Lower lobe of right lung (tissue), 2 donors: ENCODE data around the gene APCDD1. TPM values are rescaled to one million over a fixed set of nuclear protein-coding genes. Genes with fewer than 3 reads are reported as not detected.

Experiments
- ATAC-seq, 2 donors: fragments of 200-7000 bp; cut with Tn5 transposase; one replicate each; pipeline ENCODE4 v1.9.1; 2020 to 2022; ENCODE audit warnings: mild to moderate bottlenecking in 2 of 2, moderate library complexity in 2 of 2
- DNase-seq: peaks from one replicate; pipeline ENCODE4 v3.0.0-alpha.2; 2020
- H3K27ac ChIP-seq: fragments of 200-600 bp; one replicate; pipeline ENCODE4 v1.8.0; 2022
- H3K27me3 ChIP-seq: fragments of 200-600 bp; one replicate; pipeline ENCODE4 v1.8.0; 2022; ENCODE audit warnings: low read depth
- H3K36me3 ChIP-seq: fragments of 200-600 bp; one replicate; pipeline ENCODE4 v1.8.0; 2022; ENCODE audit warnings: mild to moderate bottlenecking
- H3K4me1 ChIP-seq: fragments of 200-600 bp; one replicate; pipeline ENCODE4 v1.8.0; 2022
- H3K4me3 ChIP-seq: fragments of 200-600 bp; one replicate; pipeline ENCODE4 v1.8.0; 2022; ENCODE audit warnings: mild to moderate bottlenecking
- H3K9me3 ChIP-seq: fragments of 200-600 bp; one replicate; pipeline ENCODE4 v1.8.0; 2022
- CTCF ChIP-seq: fragments of 200-600 bp; IDR thresholded peaks from one replicate; pipeline ENCODE4 v1.8.0; 2022; ENCODE audit warnings: antibody characterized with exemption, mild to moderate bottlenecking
- intact Hi-C: fragments of 100-400 bp; cut with DNase I; formaldehyde crosslinking; loops from one replicate; pipeline ENCODE4 v1.11.0; 2022
- total RNA-seq: library from RNA; stranded (reverse); fragmentation: NEBNext Ultra II Directional; extraction: Animal tissue kit (Norgen Biotek cat#: 25700); gene quantifications from one replicate; pipeline ENCODE4 v1.2.1, GENCODE V29; 2021
- donor health status: DM: no; HTN: yes; CAD: no; lungs with severe emphysema.

Gene APCDD1
- total RNA-seq, 1 donor from 2014 or later: 33.4 TPM

GRCh38 chr18:10471574-10471973 lies 17.1 kb downstream of the APCDD1 start:
- peaks cover 12% of the 10 kb centered on the region for H3K4me1 ChIP-seq
- no peak for DNase-seq
- TF ChIP-seq CTCF: no peak
- H3K27ac ChIP-seq: no peak overlapping the region
- ATAC-seq: no peak
- no peak overlapping the region for H3K4me3 ChIP-seq
- intact Hi-C loops: no loop called here
- no peaks in the 10 kb centered on the region for H3K27me3 ChIP-seq
- peaks cover 21% of the 10 kb centered on the region for H3K36me3 ChIP-seq
- H3K9me3 ChIP-seq: no peaks in the 10 kb centered on the region

GRCh38 chr18:10473132-10473531 lies 18.7 kb downstream of the APCDD1 start:
- Histone ChIP-seq H3K27ac (no peak overlapping the region), H3K4me3 (no peak overlapping the region), H3K9me3 (no peaks in the 10 kb centered on the region), H3K36me3 (peaks cover 21% of the 10 kb centered on the region), H3K27me3 (no peaks in the 10 kb centered on the region), H3K4me1 (peaks cover 26% of the 10 kb centered on the region)
- DNase-seq (no peak), ATAC-seq (no peak)
- intact Hi-C loops: no loop called here
- TF ChIP-seq CTCF: no peak

- peaks cover 26% of the 10 kb centered on the region for H3K4me1 ChIP-seq
- ATAC-seq: no peak
- H3K9me3 ChIP-seq: no peaks in the 10 kb centered on the region
- peaks cover 21% of the 10 kb centered on the region for H3K36me3 ChIP-seq
- H3K27me3 ChIP-seq: no peaks in the 10 kb centered on the region
- no peak for TF ChIP-seq CTCF
- intact Hi-C loops: no loop called here
- H3K4me3 ChIP-seq: no peak overlapping the region
- no peak for DNase-seq
- H3K27ac ChIP-seq: no peak overlapping the region
Measured at GRCh38 chr18:10474309-10474708, 19.9 kb downstream of the APCDD1 start.

- no peaks in the 10 kb centered on the region for H3K9me3 ChIP-seq
- no peak overlapping the region for H3K27ac ChIP-seq
- ATAC-seq: no peak
- H3K4me1 ChIP-seq: peaks cover 32% of the 10 kb centered on the region
- intact Hi-C loops: no loop called here
- peaks cover 21% of the 10 kb centered on the region for H3K36me3 ChIP-seq
- no peak for DNase-seq
- no peak overlapping the region for H3K4me3 ChIP-seq
- H3K27me3 ChIP-seq: no peaks in the 10 kb centered on the region
- no peak for TF ChIP-seq CTCF
Measured at GRCh38 chr18:10475276-10475653, 20.8 kb downstream of the APCDD1 start.

GRCh38 chr18:10475654-10476291 lies 21.3 kb downstream of the APCDD1 start:
- no peak for DNase-seq
- peaks cover 21% of the 10 kb centered on the region for H3K36me3 ChIP-seq
- H3K4me1 ChIP-seq: peaks cover 32% of the 10 kb centered on the region
- H3K27me3 ChIP-seq: no peaks in the 10 kb centered on the region
- no peak for ATAC-seq
- no peak for TF ChIP-seq CTCF
- no peaks in the 10 kb centered on the region for H3K9me3 ChIP-seq
- intact Hi-C loops: no loop called here
- no peak overlapping the region for H3K4me3 ChIP-seq
- no peak overlapping the region for H3K27ac ChIP-seq
